GM10266 (cell line): ENCODE data around the gene ARSA.

Experiments
- DNase-seq: peaks from one replicate; pipeline ENCODE4 v3.0.0; 2012; ENCODE audit errors: extremely low spot score
- TF ChIP-seq, protein P1 (sequence below): IDR thresholded peaks from 2 replicates; pipeline ENCODE4 v1.5.1; 2012; ENCODE audit warnings: mild to moderate bottlenecking, low read depth; ENCODE audit not compliant: control insufficient read depth, insufficient read depth; ENCODE audit errors: missing control alignments

Gene ARSA

DNA sequence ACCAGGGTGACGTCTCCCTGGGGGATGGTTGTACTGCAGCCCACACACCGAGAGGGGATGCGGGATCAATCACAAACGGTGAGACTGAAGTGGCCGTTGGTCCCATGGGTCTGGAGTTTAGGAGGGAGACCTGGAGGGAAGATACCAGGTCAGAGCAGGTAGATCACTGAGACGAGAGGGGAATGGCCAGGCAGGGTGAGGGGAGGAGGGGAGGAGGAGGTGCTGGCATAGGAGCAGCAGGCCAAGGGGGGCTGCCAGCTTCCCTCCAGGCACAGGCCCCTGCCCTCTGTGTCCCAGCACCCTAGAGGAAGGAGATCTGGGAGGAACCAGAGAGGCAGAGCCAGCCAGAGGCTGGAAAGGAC lies 20.3 kb downstream of the ARSA start:
- TF ChIP-seq, protein P1, sequence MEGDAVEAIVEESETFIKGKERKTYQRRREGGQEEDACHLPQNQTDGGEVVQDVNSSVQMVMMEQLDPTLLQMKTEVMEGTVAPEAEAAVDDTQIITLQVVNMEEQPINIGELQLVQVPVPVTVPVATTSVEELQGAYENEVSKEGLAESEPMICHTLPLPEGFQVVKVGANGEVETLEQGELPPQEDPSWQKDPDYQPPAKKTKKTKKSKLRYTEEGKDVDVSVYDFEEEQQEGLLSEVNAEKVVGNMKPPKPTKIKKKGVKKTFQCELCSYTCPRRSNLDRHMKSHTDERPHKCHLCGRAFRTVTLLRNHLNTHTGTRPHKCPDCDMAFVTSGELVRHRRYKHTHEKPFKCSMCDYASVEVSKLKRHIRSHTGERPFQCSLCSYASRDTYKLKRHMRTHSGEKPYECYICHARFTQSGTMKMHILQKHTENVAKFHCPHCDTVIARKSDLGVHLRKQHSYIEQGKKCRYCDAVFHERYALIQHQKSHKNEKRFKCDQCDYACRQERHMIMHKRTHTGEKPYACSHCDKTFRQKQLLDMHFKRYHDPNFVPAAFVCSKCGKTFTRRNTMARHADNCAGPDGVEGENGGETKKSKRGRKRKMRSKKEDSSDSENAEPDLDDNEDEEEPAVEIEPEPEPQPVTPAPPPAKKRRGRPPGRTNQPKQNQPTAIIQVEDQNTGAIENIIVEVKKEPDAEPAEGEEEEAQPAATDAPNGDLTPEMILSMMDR: no peak
- DNase-seq: no peak

DNA sequence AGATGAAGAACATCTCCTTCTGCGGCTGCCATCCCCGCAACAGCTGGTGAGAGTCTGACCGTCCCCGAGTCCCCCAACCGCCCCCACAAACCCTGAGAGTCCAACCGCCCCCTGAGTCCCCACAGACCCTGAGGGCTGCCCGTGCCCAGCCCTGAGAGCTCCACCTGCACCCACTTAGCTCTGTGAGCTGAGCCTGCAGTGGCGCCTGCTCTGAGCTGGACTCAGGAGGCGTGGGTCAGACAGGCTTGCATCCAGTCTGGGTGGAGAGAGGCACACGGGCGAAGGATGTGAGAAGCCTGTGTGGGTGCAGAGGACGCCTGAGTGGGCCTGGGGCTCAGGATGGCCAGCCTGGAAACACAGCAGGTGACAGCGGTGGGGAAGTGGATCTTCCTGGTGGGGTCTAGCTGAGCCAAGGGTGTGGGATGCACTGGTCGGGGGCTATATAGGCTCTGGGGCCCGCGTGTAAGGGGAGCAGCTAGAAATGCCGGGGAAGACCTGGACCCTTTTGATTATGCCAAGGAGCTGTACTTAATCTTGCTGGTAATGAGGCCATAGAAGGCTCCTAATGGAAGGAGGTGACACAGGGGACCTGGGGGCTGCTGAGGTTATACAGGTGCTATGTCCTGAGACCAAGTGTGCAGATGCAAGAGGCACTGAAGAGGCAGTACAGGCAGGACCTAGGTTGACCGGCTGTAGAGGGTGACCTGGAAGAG lies 20.9 kb downstream of the ARSA start:
- DNase-seq: no peak
- TF ChIP-seq, protein P1: no peak

DNA sequence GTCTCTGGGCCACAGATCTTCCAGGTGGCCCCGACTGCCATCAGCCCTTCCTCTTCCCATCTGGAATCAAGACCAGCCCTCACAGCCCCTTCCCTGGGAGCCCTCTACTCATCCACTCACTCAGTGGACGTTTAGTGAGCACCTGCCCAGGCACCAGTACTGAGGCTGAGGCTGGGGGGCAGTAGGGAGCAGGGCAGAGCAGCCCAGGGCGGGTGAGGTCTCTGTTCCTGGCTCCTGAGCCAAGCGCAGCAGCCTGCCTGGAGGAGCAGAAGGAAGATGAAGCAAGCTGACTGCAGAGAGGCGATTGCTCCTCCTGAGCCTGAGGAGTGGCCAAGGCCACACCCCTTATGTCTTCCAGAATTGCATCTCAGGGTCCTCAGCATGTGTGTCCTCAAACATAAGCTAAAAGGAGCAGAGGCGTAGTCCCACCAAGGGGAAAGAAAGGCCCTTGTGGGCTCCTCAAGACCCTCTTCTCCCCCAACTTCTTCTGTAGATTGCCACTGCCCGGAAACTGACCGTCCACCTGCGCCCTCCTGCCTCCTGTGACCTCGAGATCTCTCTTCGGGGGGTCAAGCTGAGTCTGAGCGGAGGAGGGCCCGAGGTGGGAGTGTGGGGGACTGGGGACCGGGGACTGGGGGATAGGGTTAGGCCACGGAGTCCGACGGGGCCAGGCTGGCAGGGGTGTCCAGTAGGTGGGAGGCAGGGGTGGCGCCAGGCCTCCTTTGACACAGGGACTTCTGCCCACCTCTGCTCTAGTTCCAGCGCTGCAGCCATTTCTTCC lies 21.6 kb downstream of the ARSA start:
- peak; percentile 32 for DNase-seq
- TF ChIP-seq, protein P1: no peak

DNA sequence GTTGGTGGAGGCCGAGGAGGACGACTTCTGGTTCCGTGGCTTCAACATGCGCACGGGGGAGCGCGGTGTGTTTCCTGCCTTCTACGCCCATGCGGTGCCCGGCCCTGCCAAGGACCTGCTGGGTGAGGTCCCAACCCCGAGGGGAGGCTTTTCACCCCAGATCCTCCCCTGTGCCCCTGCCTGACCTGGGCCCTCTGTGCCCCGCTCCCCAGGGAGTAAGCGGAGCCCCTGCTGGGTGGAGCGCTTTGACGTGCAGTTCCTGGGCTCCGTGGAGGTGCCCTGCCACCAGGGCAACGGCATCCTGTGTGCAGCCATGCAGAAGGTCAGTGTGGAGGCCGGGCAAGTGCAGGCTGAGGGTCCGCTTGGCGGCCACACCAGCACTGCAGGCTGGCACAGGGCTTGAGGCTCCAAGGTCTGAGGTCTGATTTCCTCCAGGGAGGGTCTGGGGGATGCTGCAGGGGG lies 22.3 kb downstream of the ARSA start:
- TF ChIP-seq, protein P1: no peak
- no peak for DNase-seq

DNA sequence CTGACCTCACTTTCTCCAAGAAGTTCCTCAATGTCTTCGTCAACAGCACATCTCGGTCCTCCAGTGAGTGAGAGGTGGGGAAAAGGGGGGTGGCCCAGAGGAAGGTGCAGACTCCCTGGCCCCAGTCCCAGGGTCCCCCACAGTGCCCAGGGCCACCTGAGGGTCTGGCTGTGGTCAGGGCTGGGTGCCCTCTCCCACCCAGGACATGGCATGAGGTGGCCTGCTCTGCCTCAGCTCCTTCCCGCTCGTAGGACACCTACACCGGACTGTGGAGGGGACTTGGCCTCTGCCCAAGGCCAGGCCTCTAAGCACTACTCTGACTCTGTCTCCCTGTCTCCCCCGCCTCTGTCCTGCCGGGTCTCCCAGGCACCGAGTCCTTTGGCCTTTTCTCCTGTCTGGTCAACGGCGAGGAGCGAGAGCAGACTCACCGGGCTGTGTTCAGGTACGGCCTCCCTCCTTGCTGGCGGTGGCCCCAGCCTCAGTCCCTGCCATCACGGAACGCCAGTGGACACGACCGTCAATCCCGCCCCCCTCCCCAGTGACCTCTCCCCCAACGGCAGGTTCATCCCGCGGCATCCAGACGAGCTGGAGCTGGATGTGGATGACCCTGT lies 22.8 kb downstream of the ARSA start:
- DNase-seq: peak; percentile 44
- TF ChIP-seq, protein P1: no peak

DNA sequence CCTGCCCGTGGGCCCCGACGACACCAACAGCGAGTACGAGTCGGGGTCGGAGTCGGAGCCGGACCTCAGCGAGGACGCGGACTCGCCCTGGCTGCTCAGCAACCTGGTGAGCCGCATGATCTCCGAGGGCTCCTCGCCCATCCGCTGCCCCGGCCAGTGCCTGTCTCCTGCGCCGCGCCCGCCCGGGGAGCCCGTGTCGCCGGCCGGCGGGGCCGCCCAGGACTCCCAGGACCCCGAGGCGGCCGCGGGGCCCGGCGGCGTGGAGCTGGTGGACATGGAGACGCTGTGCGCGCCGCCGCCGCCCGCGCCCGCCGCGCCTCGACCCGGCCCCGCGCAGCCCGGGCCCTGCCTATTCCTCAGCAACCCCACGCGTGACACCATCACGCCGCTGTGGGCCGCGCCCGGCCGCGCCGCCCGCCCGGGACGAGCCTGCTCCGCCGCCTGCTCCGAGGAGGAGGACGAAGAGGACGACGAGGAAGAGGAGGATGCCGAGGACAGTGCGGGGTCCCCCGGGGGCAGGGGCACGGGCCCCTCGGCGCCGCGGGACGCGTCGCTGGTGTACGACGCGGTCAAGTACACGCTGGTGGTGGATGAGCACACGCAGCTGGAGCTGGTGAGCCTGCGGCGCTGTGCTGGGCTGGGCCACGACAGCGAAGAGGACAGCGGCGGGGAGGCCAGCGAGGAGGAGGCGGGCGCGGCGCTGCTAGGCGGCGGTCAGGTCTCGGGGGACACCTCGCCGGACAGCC lies 23.5 kb downstream of the ARSA start:
- TF ChIP-seq, protein P1: no peak
- DNase-seq: no peak
